ENCODE results near the gene TSPAN10.

DNA sequence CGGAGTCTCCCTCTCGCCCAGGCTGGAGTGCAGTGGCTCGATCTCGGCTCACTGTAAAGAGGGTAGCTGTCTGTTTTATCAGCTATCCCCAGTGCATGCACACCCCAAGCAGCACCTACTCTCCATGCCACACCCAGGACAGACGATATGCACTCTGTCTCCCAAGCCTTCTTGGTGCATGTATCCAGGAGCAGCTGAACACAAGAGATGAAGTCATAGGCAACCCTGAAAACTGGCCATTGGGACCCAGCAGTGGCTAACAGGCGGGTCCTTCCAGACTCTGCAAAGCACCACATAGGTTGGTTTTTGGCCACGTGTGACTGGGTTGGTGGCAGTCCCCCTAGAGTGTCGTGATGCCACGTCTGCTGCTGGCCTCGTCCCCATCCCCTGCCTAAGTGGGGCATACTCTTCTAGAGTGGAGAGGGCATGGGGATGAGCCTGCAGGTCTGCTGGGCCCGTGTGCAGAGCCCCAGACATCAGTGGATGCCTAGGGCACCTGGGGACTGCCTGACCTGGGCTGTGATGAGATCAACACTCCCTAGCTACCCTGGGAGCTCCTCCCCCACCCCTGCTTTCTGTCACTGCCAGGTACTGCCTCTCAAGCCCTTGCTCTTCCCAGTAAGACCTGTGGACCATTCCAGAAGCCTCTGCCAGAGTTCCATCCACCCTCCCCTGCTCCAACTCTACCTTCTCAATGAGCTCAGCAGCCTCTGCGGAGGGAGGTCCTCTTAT is 10.0 kb downstream of the TSPAN10 start:
- TF ChIP-seq, protein P1, sequence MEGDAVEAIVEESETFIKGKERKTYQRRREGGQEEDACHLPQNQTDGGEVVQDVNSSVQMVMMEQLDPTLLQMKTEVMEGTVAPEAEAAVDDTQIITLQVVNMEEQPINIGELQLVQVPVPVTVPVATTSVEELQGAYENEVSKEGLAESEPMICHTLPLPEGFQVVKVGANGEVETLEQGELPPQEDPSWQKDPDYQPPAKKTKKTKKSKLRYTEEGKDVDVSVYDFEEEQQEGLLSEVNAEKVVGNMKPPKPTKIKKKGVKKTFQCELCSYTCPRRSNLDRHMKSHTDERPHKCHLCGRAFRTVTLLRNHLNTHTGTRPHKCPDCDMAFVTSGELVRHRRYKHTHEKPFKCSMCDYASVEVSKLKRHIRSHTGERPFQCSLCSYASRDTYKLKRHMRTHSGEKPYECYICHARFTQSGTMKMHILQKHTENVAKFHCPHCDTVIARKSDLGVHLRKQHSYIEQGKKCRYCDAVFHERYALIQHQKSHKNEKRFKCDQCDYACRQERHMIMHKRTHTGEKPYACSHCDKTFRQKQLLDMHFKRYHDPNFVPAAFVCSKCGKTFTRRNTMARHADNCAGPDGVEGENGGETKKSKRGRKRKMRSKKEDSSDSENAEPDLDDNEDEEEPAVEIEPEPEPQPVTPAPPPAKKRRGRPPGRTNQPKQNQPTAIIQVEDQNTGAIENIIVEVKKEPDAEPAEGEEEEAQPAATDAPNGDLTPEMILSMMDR (IDR thresholded peaks at IDR 0.05), result no peak
- no peak for TF ChIP-seq POLR2AphosphoS5 (IDR thresholded peaks at IDR 0.05; ENCODE audit: insufficient read depth in 1 of 2, low read depth in 1 of 2)
